Left lung (tissue), 10 donors: ENCODE results near the gene RWDD4. TPM values are rescaled to one million over a fixed set of nuclear protein-coding genes. Genes with fewer than 3 reads are reported as not detected.

Source experiments
- ATAC-seq: fragments of 200-7000 bp; cut with Tn5 transposase; one replicate; pipeline ENCODE4 v1.9.1; 2020; ENCODE audit warnings: moderate library complexity
- DNase-seq, 4 donors: peaks; one replicate each; pipeline ENCODE4 v3.0.0-alpha.2; 2013 to 2020
- H3K27ac ChIP-seq, 2 donors: fragments of 200-600 bp; sonication (generic) in 1 of 2; one replicate each; pipeline versions ENCODE4 v1.5.0 to v1.8.0; 2020 to 2021
- H3K27me3 ChIP-seq, 2 donors: fragments of 200-600 bp; sonication (generic) in 1 of 2; one replicate each; pipeline versions ENCODE4 v1.5.0 to v1.8.0; 2020 to 2021
- H3K36me3 ChIP-seq, 2 donors: fragments of 200-600 bp; sonication (generic) in 1 of 2; one replicate each; pipeline versions ENCODE4 v1.5.0 to v1.8.0; 2020 to 2021
- H3K4me1 ChIP-seq, 2 donors: fragments of 200-600 bp; one replicate each; pipeline ENCODE4 v1.8.0; 2021
- H3K4me3 ChIP-seq, 2 donors: fragments of 200-600 bp; sonication (generic) in 1 of 2; one replicate each; pipeline versions ENCODE4 v1.5.0 to v1.8.0; 2020 to 2021; ENCODE audit warnings: mild to moderate bottlenecking in 1 of 2
- H3K9me3 ChIP-seq, 2 donors: fragments of 200-600 bp; sonication (generic) in 1 of 2; one replicate each; pipeline versions ENCODE4 v1.5.0 to v1.8.0; 2020 to 2021
- intact Hi-C, 2 donors: fragments of 100-400 bp; cut with DNase I; formaldehyde crosslinking; loops; one replicate each; pipeline versions ENCODE4 v1.11.2 to v1.14.2; 2022
- polyA plus RNA-seq, 6 donors: library from polyadenylated mRNA; unstranded; fragments of 120-200 nt; gene quantifications; one replicate each; pipeline ENCODE4 v1.2.1, GENCODE V29; 2013; ENCODE audit not compliant: insufficient read length in 6 of 6
- total RNA-seq, 2 donors: library from RNA; stranded (reverse); fragmentation: NEBNext Ultra II Directional; extraction: Animal tissue kit (Norgen Biotek cat#: 25700); gene quantifications; one replicate each; pipeline ENCODE4 v1.2.1, GENCODE V29; 2021
- TF ChIP-seq, protein P1 (sequence below), 2 donors: fragments of 200-600 bp; sonication (generic) in 1 of 2; IDR thresholded peaks; one replicate each; pipeline versions ENCODE4 v1.5.0 to v1.8.0; 2021; ENCODE audit warnings: antibody characterized with exemption in 2 of 2
- donor health status: DM: no; HTN: yes; CAD: no.
- donor health status: DM: no; HTN: no; CAD: no.

The RWDD4 gene
- total and polyA plus RNA-seq, 8 donors, result 15.4 to 35.5 (median 30.1) TPM

DNA sequence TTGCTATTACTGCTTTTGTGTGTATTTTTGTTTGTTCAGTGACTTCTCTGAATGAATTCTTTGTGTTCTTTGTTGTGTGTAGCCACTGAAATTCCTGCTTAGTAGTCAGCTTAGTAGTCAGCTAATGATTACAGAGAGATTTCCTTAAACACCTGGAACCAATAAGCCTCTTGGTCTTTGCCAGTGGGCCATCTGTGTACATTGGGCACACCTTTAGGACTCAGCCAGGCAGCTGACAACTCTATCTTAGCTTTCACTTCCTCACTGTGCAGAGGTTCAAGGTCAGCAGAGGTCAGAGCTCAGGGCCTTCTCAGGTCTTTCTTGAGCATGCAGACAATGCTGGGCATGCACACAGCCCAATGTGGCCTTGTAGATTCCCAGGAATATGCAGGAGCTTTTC, 59.3 kb downstream of the RWDD4 start:
- ATAC-seq (no peak), DNase-seq (no peak)
- Histone ChIP-seq H3K9me3 (no peaks in the 10 kb centered on the region), H3K4me1 (no peaks in the 10 kb centered on the region), H3K36me3 (no peaks in the 10 kb centered on the region), H3K4me3 (no peak overlapping the region), H3K27me3 (no peaks in the 10 kb centered on the region), H3K27ac (no peak overlapping the region)
- TF ChIP-seq, protein P1, sequence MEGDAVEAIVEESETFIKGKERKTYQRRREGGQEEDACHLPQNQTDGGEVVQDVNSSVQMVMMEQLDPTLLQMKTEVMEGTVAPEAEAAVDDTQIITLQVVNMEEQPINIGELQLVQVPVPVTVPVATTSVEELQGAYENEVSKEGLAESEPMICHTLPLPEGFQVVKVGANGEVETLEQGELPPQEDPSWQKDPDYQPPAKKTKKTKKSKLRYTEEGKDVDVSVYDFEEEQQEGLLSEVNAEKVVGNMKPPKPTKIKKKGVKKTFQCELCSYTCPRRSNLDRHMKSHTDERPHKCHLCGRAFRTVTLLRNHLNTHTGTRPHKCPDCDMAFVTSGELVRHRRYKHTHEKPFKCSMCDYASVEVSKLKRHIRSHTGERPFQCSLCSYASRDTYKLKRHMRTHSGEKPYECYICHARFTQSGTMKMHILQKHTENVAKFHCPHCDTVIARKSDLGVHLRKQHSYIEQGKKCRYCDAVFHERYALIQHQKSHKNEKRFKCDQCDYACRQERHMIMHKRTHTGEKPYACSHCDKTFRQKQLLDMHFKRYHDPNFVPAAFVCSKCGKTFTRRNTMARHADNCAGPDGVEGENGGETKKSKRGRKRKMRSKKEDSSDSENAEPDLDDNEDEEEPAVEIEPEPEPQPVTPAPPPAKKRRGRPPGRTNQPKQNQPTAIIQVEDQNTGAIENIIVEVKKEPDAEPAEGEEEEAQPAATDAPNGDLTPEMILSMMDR (IDR thresholded peaks at IDR 0.05), result no peak
- intact Hi-C loops, result loop anchor here in 1 of 2 donors (10.0 kb wide), 1 partner anchor 125 kb away; no protein-coding TSS in a partner anchor

GRCh38 chr4:183599284-183599683, 59.7 kb downstream of the RWDD4 start:
- H3K4me3 ChIP-seq, result no peak overlapping the region
- H3K9me3 ChIP-seq, result no peaks in the 10 kb centered on the region
- H3K36me3 ChIP-seq, result no peaks in the 10 kb centered on the region
- DNase-seq (no peak), ATAC-seq (no peak)
- H3K27ac ChIP-seq, result no peak overlapping the region
- intact Hi-C loops, result no loop called here
- H3K4me1 ChIP-seq, result no peaks in the 10 kb centered on the region
- TF ChIP-seq, protein P1 (IDR thresholded peaks at IDR 0.05), result no peak
- no peaks in the 10 kb centered on the region for H3K27me3 ChIP-seq

DNA sequence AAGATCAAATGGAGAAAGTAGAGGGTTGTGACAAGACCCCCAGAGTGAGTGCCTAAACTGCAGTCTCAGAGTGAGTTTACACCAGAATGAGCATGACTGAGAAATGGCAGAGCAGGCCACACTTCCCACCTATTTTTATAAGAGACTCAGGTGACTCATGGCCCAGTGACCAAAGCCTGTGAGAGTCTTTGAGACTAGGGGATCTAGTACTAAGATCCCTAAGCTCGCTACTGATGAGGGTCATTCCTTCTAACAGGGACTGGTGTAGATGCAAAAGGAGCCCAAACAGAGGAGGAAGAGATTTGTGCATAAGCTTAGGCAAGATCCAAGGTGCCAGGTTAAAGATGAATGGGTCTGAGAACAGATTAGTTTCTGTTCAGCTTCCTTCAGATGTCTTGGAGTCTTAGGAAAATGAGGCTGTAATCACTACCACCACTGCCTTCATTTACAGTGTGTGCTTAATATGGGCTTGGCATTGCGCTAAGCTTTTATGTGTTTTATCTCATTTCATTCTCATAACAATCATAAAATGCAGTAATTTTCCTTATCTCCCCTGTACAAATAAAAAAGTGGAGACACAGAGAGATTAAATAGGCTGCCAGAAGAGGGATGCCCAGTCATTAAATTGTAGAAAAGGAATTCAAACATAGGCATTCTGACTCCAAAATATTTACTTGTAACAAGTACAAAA, 62.8 kb downstream of the RWDD4 start:
- DNase-seq (no peak), ATAC-seq (no peak)
- TF ChIP-seq, protein P1 (IDR thresholded peaks at IDR 0.05), result no peak
- Histone ChIP-seq H3K4me1 (no peaks in the 10 kb centered on the region), H3K9me3 (no peaks in the 10 kb centered on the region), H3K36me3 (no peaks in the 10 kb centered on the region), H3K27me3 (no peaks in the 10 kb centered on the region), H3K4me3 (no peak overlapping the region), H3K27ac (no peak overlapping the region)
- intact Hi-C loops, result no loop called here

- intact Hi-C loops, result no loop called here
- H3K27ac ChIP-seq, result no peak overlapping the region
Observed at GRCh38 chr4:183594823-183595222, 64.2 kb downstream of the RWDD4 start.

GRCh38 chr4:183591301-183591700, 67.7 kb downstream of the RWDD4 start:
- DNase-seq, result no peak
- TF ChIP-seq, protein P1 (IDR thresholded peaks at IDR 0.05), result no peak

More at GRCh38 chr4:183594823-183595222, 64.2 kb downstream of the RWDD4 start:
- no peaks in the 10 kb centered on the region for H3K9me3 ChIP-seq
- H3K36me3 ChIP-seq, result no peaks in the 10 kb centered on the region
- H3K27me3 ChIP-seq, result no peaks in the 10 kb centered on the region
- no peak overlapping the region for H3K4me3 ChIP-seq
- no peaks in the 10 kb centered on the region for H3K4me1 ChIP-seq
- ATAC-seq (no peak), DNase-seq (no peak)
- TF ChIP-seq, protein P1 (IDR thresholded peaks at IDR 0.05), result no peak

More at GRCh38 chr4:183591301-183591700, 67.7 kb downstream of the RWDD4 start:
- no peak for ATAC-seq
- Histone ChIP-seq H3K4me1 (no peaks in the 10 kb centered on the region), H3K9me3 (no peaks in the 10 kb centered on the region), H3K27me3 (no peaks in the 10 kb centered on the region), H3K27ac (no peak overlapping the region), H3K36me3 (no peaks in the 10 kb centered on the region), H3K4me3 (no peak overlapping the region)
- intact Hi-C loops, result no loop called here

Other genes with a start within 250 kb of the RWDD4 start
- 10 to 100 TPM; 10.1 to 14.4 TPM for gene CDKN2AIP, start 214.5 kb downstream of the RWDD4 start, total RNA-seq
- gene CDKN2AIP, start 214.5 kb downstream of the RWDD4 start, polyA plus RNA-seq, result 10 to 100 TPM; 27.2 to 33.3 (median 31.2) TPM
- 1 to 10 TPM; 9.3 to 9.8 TPM for gene ING2, start 154.1 kb downstream of the RWDD4 start, total RNA-seq
- 10 to 100 TPM; 21.6 to 29.4 (median 24.7) TPM for gene ING2, start 154.1 kb downstream of the RWDD4 start, polyA plus RNA-seq
- gene TRAPPC11, start 108 bp upstream of the RWDD4 start, total RNA-seq, result 10 to 100 TPM; 29.5 to 36.4 TPM
- gene TRAPPC11, start 108 bp upstream of the RWDD4 start, polyA plus RNA-seq, result 10 to 100 TPM; 48.1 to 55.2 (median 50.0) TPM
- 10 to 100 TPM; 12.4 to 14.3 TPM for gene STOX2, start 246.1 kb upstream of the RWDD4 start, total RNA-seq
- gene STOX2, start 246.1 kb upstream of the RWDD4 start, polyA plus RNA-seq, result 10 to 100 TPM; 15.8 to 19.5 (median 17.8) TPM